IMR-90 (cell line): ENCODE results near the gene GNRH2. TPM values are rescaled to one million over a fixed set of nuclear protein-coding genes. Genes with fewer than 3 reads are reported as not detected.

Experiments
- ATAC-seq: fragments of 200-7000 bp; cut with Tn5 transposase; 2 replicates; pipeline ENCODE4 v1.9.1; 2020; ENCODE audit warnings: low read depth, mild to moderate bottlenecking, moderate library complexity
- BruUV-seq: library from RNA; stranded (reverse); fragments of 400-500 nt; replicated peaks from 2 replicates; lab custom pipeline; 2021; lab: Mats Ljungman, UMichigan
- CTCF ChIA-PET: fragments of 300-600 bp; formaldehyde crosslinking; extraction: SDS; loops from one replicate; lab custom pipeline; 2021; ENCODE audit warnings: antibody characterized with exemption; lab: Yijun Ruan, JAX
- POLR2A ChIA-PET: fragments of 300-600 bp; sonication (Branson Sonifier 250); formaldehyde crosslinking; loops from one replicate; lab custom pipeline; 2022; ENCODE audit warnings: antibody characterized with exemption; ENCODE audit not compliant: unreplicated experiment; lab: Charles Lee
- DNase-seq: peaks from one replicate; pipeline ENCODE4 v3.0.0; 2013
- H2AFZ ChIP-seq: replicated peaks from 2 replicates; pipeline ENCODE3; 2013; ENCODE audit warnings: low read length, mild to moderate bottlenecking; ENCODE audit not compliant: poor library complexity
- H2AK5ac ChIP-seq: 2 replicates; pipeline ENCODE4 v1.6.1; 2013; ENCODE audit warnings: low read depth, low read length, inconsistent platforms
- H2AK9ac ChIP-seq: replicated peaks from 2 replicates; pipeline ENCODE3; 2013; ENCODE audit warnings: mild to moderate bottlenecking, low read depth, low read length, moderate library complexity; ENCODE audit not compliant: poor library complexity
- H2BK120ac ChIP-seq: 2 replicates; pipeline ENCODE4 v1.6.1; 2013; ENCODE audit warnings: low read depth, low read length, inconsistent platforms
- H2BK15ac ChIP-seq: 3 replicates; pipeline ENCODE4 v1.6.1; 2013; ENCODE audit warnings: low read depth, low read length, inconsistent platforms
- H2BK20ac ChIP-seq: 2 replicates; pipeline ENCODE4 v1.6.1; 2013; ENCODE audit warnings: low read depth, mild to moderate bottlenecking, inconsistent platforms, low read length, moderate library complexity
- H2BK5ac ChIP-seq: 2 replicates; pipeline ENCODE4 v1.6.1; 2013; ENCODE audit warnings: mild to moderate bottlenecking, low read depth, low read length, inconsistent platforms; ENCODE audit not compliant: poor library complexity, severe bottlenecking
- H3K14ac ChIP-seq: replicated peaks from 2 replicates; pipeline ENCODE4 v1.6.1; 2013; ENCODE audit warnings: low read depth, low read length, inconsistent platforms
- H3K18ac ChIP-seq: 2 replicates; pipeline ENCODE4 v1.6.1; 2013; ENCODE audit warnings: low read depth, low read length, control low read depth
- H3K23ac ChIP-seq: 2 replicates; pipeline ENCODE4 v1.6.1; 2013; ENCODE audit warnings: low read depth, low read length, inconsistent platforms
- H3K27ac ChIP-seq: 2 replicates; pipeline ENCODE4 v1.5.1; 2013; ENCODE audit warnings: mild to moderate bottlenecking, control low read depth, low read length; ENCODE audit not compliant: insufficient read depth
- H3K27me3 ChIP-seq: 2 replicates; pipeline ENCODE4 v1.6.1; 2013; ENCODE audit warnings: low read length; ENCODE audit not compliant: control insufficient read depth, insufficient read depth
- H3K36me3 ChIP-seq: 2 replicates; pipeline ENCODE4 v1.6.1; 2013; ENCODE audit warnings: low read length, mixed read lengths; ENCODE audit not compliant: control insufficient read depth, insufficient read depth
- H3K4ac ChIP-seq: 2 replicates; pipeline ENCODE4 v1.6.1; 2013; ENCODE audit warnings: low read depth, low read length, inconsistent platforms
- H3K4me1 ChIP-seq: 2 replicates; pipeline ENCODE4 v1.6.1; 2013; ENCODE audit warnings: low read length, mixed read lengths; ENCODE audit not compliant: control insufficient read depth, insufficient read depth
- H3K4me2 ChIP-seq: 2 replicates; pipeline ENCODE4 v1.6.1; 2013; ENCODE audit warnings: low read depth, mild to moderate bottlenecking, control low read depth, low read length, moderate library complexity
- H3K4me3 ChIP-seq: 2 replicates; pipeline ENCODE4 v1.5.1; 2013; ENCODE audit warnings: low read depth, mild to moderate bottlenecking, control low read depth, low read length, moderate library complexity; ENCODE audit not compliant: insufficient read depth
- H3K56ac ChIP-seq: 2 replicates; pipeline ENCODE4 v1.6.1; 2013; ENCODE audit warnings: low read length, inconsistent platforms; ENCODE audit not compliant: insufficient read depth; ENCODE audit errors: extremely low read depth
- H3K79me1 ChIP-seq, 2 experiments: 2 replicates each; pipeline ENCODE4 v1.6.1; 2013; ENCODE audit warnings: low read length in 2 of 2, inconsistent platforms in 1 of 2, low read depth in 1 of 2
- H3K9ac ChIP-seq: 2 replicates; pipeline ENCODE4 v1.6.1; 2013; ENCODE audit warnings: low read depth, low read length, control low read depth
- H3K9me1 ChIP-seq: 2 replicates; pipeline ENCODE4 v1.6.1; 2013; ENCODE audit warnings: low read length, inconsistent platforms; ENCODE audit not compliant: insufficient read depth
- H3K9me3 ChIP-seq: 2 replicates; pipeline ENCODE4 v1.6.1; 2013; ENCODE audit warnings: low read length; ENCODE audit not compliant: control insufficient read depth, insufficient read depth
- H4K20me1 ChIP-seq: 2 replicates; pipeline ENCODE4 v1.6.1; 2013; ENCODE audit warnings: low read length, inconsistent platforms; ENCODE audit not compliant: insufficient read depth
- H4K5ac ChIP-seq: 2 replicates; pipeline ENCODE4 v1.6.1; 2013; ENCODE audit warnings: mild to moderate bottlenecking, low read depth, low read length, control low read depth
- H4K8ac ChIP-seq, 2 experiments: 2 replicates each; pipeline ENCODE4 v1.6.1; 2013; ENCODE audit warnings: low read depth in 2 of 2, low read length in 2 of 2, control low read depth in 1 of 2, inconsistent platforms in 1 of 2
- H4K91ac ChIP-seq: 2 replicates; pipeline ENCODE4 v1.6.1; 2013; ENCODE audit warnings: low read depth, low read length, inconsistent platforms; ENCODE audit not compliant: insufficient read depth
- BHLHE40 ChIP-seq: fragments of 150-350 bp; IDR thresholded peaks from 2 replicates; pipeline ENCODE4 v1.6.1; 2016; ENCODE audit warnings: mild to moderate bottlenecking, low read depth, low read length
- CEBPB ChIP-seq: IDR thresholded peaks from 2 replicates; pipeline ENCODE4 v1.6.1; 2012; ENCODE audit warnings: low read depth, low read length, improper control_type of control experiment
- CHD1 ChIP-seq: IDR thresholded peaks from 2 replicates; pipeline ENCODE4 v1.6.1; 2012; ENCODE audit warnings: low read depth, low read length, improper control_type of control experiment
- FOS ChIP-seq: fragments of 150-350 bp; IDR thresholded peaks from 2 replicates; pipeline ENCODE4 v1.6.1; 2016; ENCODE audit warnings: low read depth, low read length
- MAFK ChIP-seq: IDR thresholded peaks from 2 replicates; pipeline ENCODE4 v1.6.1; 2012; ENCODE audit warnings: low read depth, low read length, improper control_type of control experiment
- MAZ ChIP-seq: IDR thresholded peaks from 2 replicates; pipeline ENCODE4 v1.6.1; 2012; ENCODE audit warnings: low read depth, mild to moderate bottlenecking, low read length, improper control_type of control experiment, moderate library complexity, borderline replicate concordance
- MXI1 ChIP-seq: IDR thresholded peaks from 2 replicates; pipeline ENCODE4 v1.6.1; 2012; ENCODE audit warnings: low read depth, mild to moderate bottlenecking, low read length, moderate library complexity, borderline replicate concordance
- NFE2L2 ChIP-seq: fragments of 150-350 bp; IDR thresholded peaks from 2 replicates; pipeline ENCODE4 v1.6.1; 2016; ENCODE audit warnings: low read depth, mild to moderate bottlenecking, low read length
- POLR2A ChIP-seq: IDR thresholded peaks from 2 replicates; pipeline ENCODE4 v1.6.1; 2012; ENCODE audit warnings: mild to moderate bottlenecking, low read depth, low read length
- RAD21 ChIP-seq: IDR thresholded peaks from 2 replicates; pipeline ENCODE4 v1.6.1; 2012; ENCODE audit warnings: low read length, improper control_type of control experiment
- RCOR1 ChIP-seq: IDR thresholded peaks from 2 replicates; pipeline ENCODE4 v1.6.1; 2012; ENCODE audit warnings: mild to moderate bottlenecking, low read length, improper control_type of control experiment; ENCODE audit not compliant: insufficient replicate concordance
- RFX5 ChIP-seq: IDR thresholded peaks from 2 replicates; pipeline ENCODE4 v1.8.0; 2012; ENCODE audit warnings: low read depth, mild to moderate bottlenecking, low read length, moderate library complexity
- SMC3 ChIP-seq: fragments of 150-350 bp; IDR thresholded peaks from 2 replicates; pipeline ENCODE4 v1.6.1; 2016; ENCODE audit warnings: low read depth, mild to moderate bottlenecking, antibody characterized with exemption, low read length, moderate library complexity
- dilution Hi-C: fragments of 300-500 bp; cut with HindIII; formaldehyde crosslinking; loops from one replicate; pipeline ENCODE4 v1.14.3; 2018; ENCODE audit warnings: low sequenced_read_pairs; ENCODE audit not compliant: unreplicated experiment
- in situ Hi-C: fragments of 300-500 bp; cut with MboI; formaldehyde crosslinking; loops from 3 replicates; pipeline ENCODE4 v1.14.3; 2019; ENCODE audit warnings: low sequenced_read_pairs, inconsistent platforms, mixed read lengths
- intact Hi-C: fragments of 100-400 bp; cut with micrococcal nuclease; formaldehyde crosslinking; loops from 2 replicates; pipeline ENCODE4 v1.10.0; 2022
- polyA plus RNA-seq, 3 experiments: library from polyadenylated mRNA; depleted of rRNA; stranded (reverse); fragments of >200 nt; gene quantifications; 2 replicates each; pipeline ENCODE4 v1.2.3, GENCODE V29; 2012; ENCODE audit warnings: low replicate concordance in 1 of 3
- total RNA-seq: library from RNA; depleted of rRNA; stranded (reverse); fragments of >200 nt; gene quantifications from 2 replicates; pipeline ENCODE4 v1.2.3, GENCODE V29; 2012
- TF ChIP-seq, protein P1 (sequence below): fragments of 150-350 bp; IDR thresholded peaks from 2 replicates; pipeline ENCODE4 v1.6.1; 2016; ENCODE audit warnings: low read depth, mild to moderate bottlenecking, low read length, moderate library complexity, borderline replicate concordance
- TF ChIP-seq, protein P2 (sequence below): conservative IDR thresholded peaks from 2 replicates; pipeline ENCODE4 v1.5.1; 2012; ENCODE audit warnings: mild to moderate bottlenecking, low read depth, low read length, improper control_type of control experiment

GNRH2 gene
- total and polyA plus RNA-seq, 2 of the 4 experiments (the other 2 are of a cell fraction): 0.18 to 0.21 TPM

DNA sequence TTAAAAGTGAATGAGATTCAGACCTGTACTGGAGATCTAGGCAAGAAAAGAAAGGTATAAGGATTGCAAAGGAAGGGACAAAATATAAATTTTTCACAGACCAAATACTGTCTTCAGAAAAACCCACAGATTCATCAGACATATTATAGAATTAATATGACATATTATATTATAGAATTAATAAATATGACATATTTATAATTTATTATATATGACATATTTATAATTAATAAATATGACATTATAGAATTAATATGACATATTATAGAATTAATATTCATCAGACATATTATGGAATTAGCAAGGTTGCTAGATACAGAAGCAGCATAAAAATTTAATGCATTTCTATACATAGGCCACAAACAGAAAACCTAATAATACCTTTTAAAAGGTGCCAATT lies 44.7 kb upstream of the GNRH2 start:
- in situ Hi-C loops: loop anchor here (10.0 kb wide), 2 partner anchors 124 to 244 kb away; partner anchors contain the start of gene PTPRA
- no peak overlapping the region for H3K4me3 ChIP-seq
- CTCF ChIA-PET: no interaction called here
- no peak overlapping the region for H3K14ac ChIP-seq
- no peak overlapping the region for H2AK5ac ChIP-seq
- dilution Hi-C loops: no loop called here
- H3K56ac ChIP-seq: no peak overlapping the region
- no peak overlapping the region for H3K18ac ChIP-seq
- no peak overlapping the region for H2AK9ac ChIP-seq
- no peak overlapping the region for H2BK20ac ChIP-seq
- H4K8ac ChIP-seq: no peak overlapping the region
- H3K27me3 ChIP-seq: no peaks in the 10 kb centered on the region
- no peak overlapping the region for H4K5ac ChIP-seq
- no peak overlapping the region for H3K4ac ChIP-seq
- H3K27ac ChIP-seq: no peak overlapping the region
- H3K9ac ChIP-seq: no peak overlapping the region
- TF ChIP-seq SMC3 (no peak), MAFK (no peak), CHD1 (no peak), CEBPB (no peak), BHLHE40 (no peak), POLR2A (no peak), FOS (no peak), MAZ (no peak), NFE2L2 (no peak), RAD21 (no peak), MXI1 (no peak), RCOR1 (no peak), RFX5 (no peak)
- TF ChIP-seq, protein P1, sequence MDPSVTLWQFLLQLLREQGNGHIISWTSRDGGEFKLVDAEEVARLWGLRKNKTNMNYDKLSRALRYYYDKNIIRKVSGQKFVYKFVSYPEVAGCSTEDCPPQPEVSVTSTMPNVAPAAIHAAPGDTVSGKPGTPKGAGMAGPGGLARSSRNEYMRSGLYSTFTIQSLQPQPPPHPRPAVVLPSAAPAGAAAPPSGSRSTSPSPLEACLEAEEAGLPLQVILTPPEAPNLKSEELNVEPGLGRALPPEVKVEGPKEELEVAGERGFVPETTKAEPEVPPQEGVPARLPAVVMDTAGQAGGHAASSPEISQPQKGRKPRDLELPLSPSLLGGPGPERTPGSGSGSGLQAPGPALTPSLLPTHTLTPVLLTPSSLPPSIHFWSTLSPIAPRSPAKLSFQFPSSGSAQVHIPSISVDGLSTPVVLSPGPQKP: no peak
- TF ChIP-seq, protein P2, sequence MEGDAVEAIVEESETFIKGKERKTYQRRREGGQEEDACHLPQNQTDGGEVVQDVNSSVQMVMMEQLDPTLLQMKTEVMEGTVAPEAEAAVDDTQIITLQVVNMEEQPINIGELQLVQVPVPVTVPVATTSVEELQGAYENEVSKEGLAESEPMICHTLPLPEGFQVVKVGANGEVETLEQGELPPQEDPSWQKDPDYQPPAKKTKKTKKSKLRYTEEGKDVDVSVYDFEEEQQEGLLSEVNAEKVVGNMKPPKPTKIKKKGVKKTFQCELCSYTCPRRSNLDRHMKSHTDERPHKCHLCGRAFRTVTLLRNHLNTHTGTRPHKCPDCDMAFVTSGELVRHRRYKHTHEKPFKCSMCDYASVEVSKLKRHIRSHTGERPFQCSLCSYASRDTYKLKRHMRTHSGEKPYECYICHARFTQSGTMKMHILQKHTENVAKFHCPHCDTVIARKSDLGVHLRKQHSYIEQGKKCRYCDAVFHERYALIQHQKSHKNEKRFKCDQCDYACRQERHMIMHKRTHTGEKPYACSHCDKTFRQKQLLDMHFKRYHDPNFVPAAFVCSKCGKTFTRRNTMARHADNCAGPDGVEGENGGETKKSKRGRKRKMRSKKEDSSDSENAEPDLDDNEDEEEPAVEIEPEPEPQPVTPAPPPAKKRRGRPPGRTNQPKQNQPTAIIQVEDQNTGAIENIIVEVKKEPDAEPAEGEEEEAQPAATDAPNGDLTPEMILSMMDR: no peak
- H2BK15ac ChIP-seq: no peak overlapping the region
- intact Hi-C loops: no loop called here
- DNase-seq (no peak), ATAC-seq (no peak)
- no peaks in the 10 kb centered on the region for H3K4me1 ChIP-seq
- H3K9me1 ChIP-seq: peaks cover under 1% of the 10 kb centered on the region; the same call in 1 of the 2 replicates
- no peak overlapping the region for H2BK120ac ChIP-seq
- POLR2A ChIA-PET: no interaction called here
- H2BK5ac ChIP-seq: no peak overlapping the region
- H4K20me1 ChIP-seq: no peaks in the 10 kb centered on the region
- no peak overlapping the region for H2AFZ ChIP-seq
- H3K9me3 ChIP-seq: no peaks in the 10 kb centered on the region
- H3K36me3 ChIP-seq: peaks cover 11% of the 10 kb centered on the region
- no TSS peak for BruUV-seq
- H4K91ac ChIP-seq: no peak overlapping the region
- H3K23ac ChIP-seq: no peak overlapping the region
- H3K79me1 ChIP-seq: no peaks in the 10 kb centered on the region
- H3K4me2 ChIP-seq: no peak overlapping the region
